Cardiac muscle cell (in vitro differentiated cells and primary cell): ENCODE results near the gene IFNA16. TPM values are rescaled to one million over a fixed set of nuclear protein-coding genes. Genes with fewer than 3 reads are reported as not detected.
"Not testable (repeated sequence)": the region's sequence is repeated elsewhere in the genome, so short reads cannot be mapped to it uniquely, and the experiment has no call there.

Experiments used
- DNase-seq, 2 donors: peaks; one replicate each; pipeline versions ENCODE4 v3.0.0 to v3.0.0-alpha.2; 2010 to 2017; ENCODE audit warnings: low read depth in 1 of 2, low spot score in 1 of 2
- H3K27ac ChIP-seq: fragments of 200-600 bp; sonication (generic); 2 replicates; pipeline ENCODE4 v1.5.1; 2016
- H3K27me3 ChIP-seq: fragments of 200-600 bp; sonication (generic); 2 replicates; pipeline ENCODE4 v1.6.0; 2016; ENCODE audit warnings: control low read depth
- H3K36me3 ChIP-seq: fragments of 200-600 bp; sonication (generic); 2 replicates; pipeline ENCODE4 v1.5.1; 2016; ENCODE audit warnings: control low read depth
- H3K4me1 ChIP-seq: fragments of 200-600 bp; sonication (generic); 2 replicates; pipeline ENCODE4 v1.8.1; 2017; ENCODE audit warnings: low read depth, mild to moderate bottlenecking, mixed run types
- H3K4me3 ChIP-seq: fragments of 200-600 bp; sonication (generic); 2 replicates; pipeline ENCODE4 v1.5.1; 2016; ENCODE audit warnings: mild to moderate bottlenecking
- H3K9me3 ChIP-seq: fragments of 200-600 bp; sonication (generic); 2 replicates; pipeline ENCODE4 v1.5.1; 2017; ENCODE audit warnings: low read depth, mild to moderate bottlenecking, control low read depth
- polyA plus RNA-seq: library from polyadenylated mRNA; unstranded; fragments of >200 nt; fragmentation: Nextera tagmentation; extraction: Ambion mirVana; gene quantifications from 2 replicates; pipeline ENCODE4 v1.2.1, GENCODE V29; 2016
- total RNA-seq: library from RNA; depleted of rRNA; stranded (reverse); fragments of >200 nt; gene quantifications from 2 replicates; pipeline ENCODE4 v1.2.3, GENCODE V29; 2016
- TF ChIP-seq, protein P1 (sequence below): IDR thresholded peaks from 2 replicates; pipeline ENCODE4 v1.5.1; 2012; ENCODE audit warnings: low read depth, mild to moderate bottlenecking, low read length

The IFNA16 gene
- total and polyA plus RNA-seq, 2 experiments from 2014 or later, result not detected

GRCh38 chr9:21172156-21172555 lies 45.0 kb downstream of the IFNA16 start:
- TF ChIP-seq, protein P1, sequence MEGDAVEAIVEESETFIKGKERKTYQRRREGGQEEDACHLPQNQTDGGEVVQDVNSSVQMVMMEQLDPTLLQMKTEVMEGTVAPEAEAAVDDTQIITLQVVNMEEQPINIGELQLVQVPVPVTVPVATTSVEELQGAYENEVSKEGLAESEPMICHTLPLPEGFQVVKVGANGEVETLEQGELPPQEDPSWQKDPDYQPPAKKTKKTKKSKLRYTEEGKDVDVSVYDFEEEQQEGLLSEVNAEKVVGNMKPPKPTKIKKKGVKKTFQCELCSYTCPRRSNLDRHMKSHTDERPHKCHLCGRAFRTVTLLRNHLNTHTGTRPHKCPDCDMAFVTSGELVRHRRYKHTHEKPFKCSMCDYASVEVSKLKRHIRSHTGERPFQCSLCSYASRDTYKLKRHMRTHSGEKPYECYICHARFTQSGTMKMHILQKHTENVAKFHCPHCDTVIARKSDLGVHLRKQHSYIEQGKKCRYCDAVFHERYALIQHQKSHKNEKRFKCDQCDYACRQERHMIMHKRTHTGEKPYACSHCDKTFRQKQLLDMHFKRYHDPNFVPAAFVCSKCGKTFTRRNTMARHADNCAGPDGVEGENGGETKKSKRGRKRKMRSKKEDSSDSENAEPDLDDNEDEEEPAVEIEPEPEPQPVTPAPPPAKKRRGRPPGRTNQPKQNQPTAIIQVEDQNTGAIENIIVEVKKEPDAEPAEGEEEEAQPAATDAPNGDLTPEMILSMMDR, result no peak
- Histone ChIP-seq H3K27ac (no peak overlapping the region), H3K9me3 (no peaks in the 10 kb centered on the region), H3K4me1 (no peaks in the 10 kb centered on the region), H3K36me3 (no peaks in the 10 kb centered on the region), H3K27me3 (no peaks in the 10 kb centered on the region), H3K4me3 (no peak overlapping the region)
- DNase-seq, result no peak

DNA sequence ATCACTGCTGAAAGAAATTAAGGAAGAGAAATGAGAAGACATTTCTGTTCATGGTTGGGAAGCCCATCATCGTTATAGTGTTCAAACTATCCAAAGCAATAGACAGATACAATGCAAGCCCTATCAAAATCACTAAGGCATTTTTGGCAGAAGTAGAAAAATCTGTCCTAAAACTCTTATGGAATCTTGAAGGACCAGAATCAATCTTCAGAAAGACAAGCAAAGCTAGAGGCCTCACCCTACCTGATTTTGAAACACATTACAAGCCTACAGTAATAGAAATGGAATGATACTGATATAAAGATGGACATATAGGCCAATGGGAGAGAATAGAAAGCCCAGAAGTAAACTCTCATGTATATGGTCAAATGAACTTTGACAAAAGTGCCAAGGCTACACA lies 45.8 kb downstream of the IFNA16 start:
- TF ChIP-seq, protein P1, result no peak
- no peak for DNase-seq
- Histone ChIP-seq H3K9me3 (no peaks in the 10 kb centered on the region), H3K4me3 (no peak overlapping the region), H3K4me1 (no peaks in the 10 kb centered on the region), H3K36me3 (no peaks in the 10 kb centered on the region), H3K27me3 (no peaks in the 10 kb centered on the region), H3K27ac (no peak overlapping the region)

GRCh38 chr9:21166560-21166959 lies 50.6 kb downstream of the IFNA16 start, which contains the start of gene IFNA21:
TSS of gene IFNA21 (minus strand) at chr9:21166660. CDS start at chr9:21166612, 48 bp downstream.
- not testable (repeated sequence) for H3K36me3 ChIP-seq, H3K4me3 ChIP-seq, H3K27me3 ChIP-seq, H3K27ac ChIP-seq, DNase-seq, H3K4me1 ChIP-seq, H3K9me3 ChIP-seq

Other genes with a start within 250 kb of the IFNA16 start
- 0.04 and 0.36 TPM in 2 replicates for gene HACD4, start 185.7 kb downstream of the IFNA16 start, total RNA-seq
- gene HACD4, start 185.7 kb downstream of the IFNA16 start, polyA plus RNA-seq, result 0.29 and 1.1 TPM in 2 replicates
- not detected in 2 replicates for gene IFNB1, start 139.4 kb downstream of the IFNA16 start, total RNA-seq
- gene IFNB1, start 139.4 kb downstream of the IFNA16 start, polyA plus RNA-seq, result not detected in 2 replicates
- not detected in 2 replicates for gene IFNW1, start 75.5 kb downstream of the IFNA16 start, total RNA-seq
- not detected in 2 replicates for gene IFNW1, start 75.5 kb downstream of the IFNA16 start, polyA plus RNA-seq
- gene IFNA21, start 50.7 kb downstream of the IFNA16 start, total RNA-seq, result not detected in 2 replicates
- gene IFNA21, start 50.7 kb downstream of the IFNA16 start, polyA plus RNA-seq, result not detected in 2 replicates
- not detected in 2 replicates for gene IFNA4, start 29.7 kb downstream of the IFNA16 start, total RNA-seq
- not detected in 2 replicates for gene IFNA4, start 29.7 kb downstream of the IFNA16 start, polyA plus RNA-seq
- gene IFNA7, start 15.1 kb downstream of the IFNA16 start, total RNA-seq, result not detected in 2 replicates
- gene IFNA7, start 15.1 kb downstream of the IFNA16 start, polyA plus RNA-seq, result not detected in 2 replicates
- not detected in 2 replicates for gene IFNA10, start 10.2 kb downstream of the IFNA16 start, total RNA-seq
- gene IFNA10, start 10.2 kb downstream of the IFNA16 start, polyA plus RNA-seq, result not detected in 2 replicates
- gene IFNA17, start 10.9 kb upstream of the IFNA16 start, total RNA-seq, result not detected in 2 replicates
- not detected in 2 replicates for gene IFNA17, start 10.9 kb upstream of the IFNA16 start, polyA plus RNA-seq
- gene IFNA14, start 22.7 kb upstream of the IFNA16 start, total RNA-seq, result not detected in 2 replicates
- not detected in 2 replicates for gene IFNA14, start 22.7 kb upstream of the IFNA16 start, polyA plus RNA-seq
- gene IFNA5, start 88.0 kb upstream of the IFNA16 start, total RNA-seq, result not detected in 2 replicates
- not detected in 2 replicates for gene IFNA5, start 88.0 kb upstream of the IFNA16 start, polyA plus RNA-seq
- gene KLHL9, start 118.1 kb upstream of the IFNA16 start, total RNA-seq, result 22.6 and 23.1 TPM in 2 replicates
- gene KLHL9, start 118.1 kb upstream of the IFNA16 start, polyA plus RNA-seq, result 15.8 and 26.3 TPM in 2 replicates
- not detected in 2 replicates for gene IFNA6, start 133.6 kb upstream of the IFNA16 start, total RNA-seq
- not detected in 2 replicates for gene IFNA6, start 133.6 kb upstream of the IFNA16 start, polyA plus RNA-seq
- not detected in 2 replicates for gene IFNA13, start 150.7 kb upstream of the IFNA16 start, total RNA-seq
- not detected in 2 replicates for gene IFNA13, start 150.7 kb upstream of the IFNA16 start, polyA plus RNA-seq
- not detected in 2 replicates for gene IFNA2, start 168.1 kb upstream of the IFNA16 start, total RNA-seq
- not detected in 2 replicates for gene IFNA2, start 168.1 kb upstream of the IFNA16 start, polyA plus RNA-seq
- gene IFNA8, start 191.8 kb upstream of the IFNA16 start, total RNA-seq, result not detected in 2 replicates
- not detected in 2 replicates for gene IFNA8, start 191.8 kb upstream of the IFNA16 start, polyA plus RNA-seq
- gene IFNA1, start 223.1 kb upstream of the IFNA16 start, total RNA-seq, result not detected in 2 replicates
- gene IFNA1, start 223.1 kb upstream of the IFNA16 start, polyA plus RNA-seq, result not detected in 2 replicates